Measurements from ENCODE around the gene MAS1.
"Not testable (repeated sequence)": the region's sequence is repeated elsewhere in the genome, so short reads cannot be mapped to it uniquely, and the experiment has no call there.

The MAS1 gene

GRCh38 chr6:159862103-159862502 lies 28.7 kb upstream of the MAS1 start:
- Histone ChIP-seq H3K27ac (ENCODE audit: low read depth in 2 of 2, low read length in 2 of 2) (no peak overlapping the region), H3K36me3 (ENCODE audit: control insufficient read depth in 2 of 2, insufficient read depth in 2 of 2, low read length in 2 of 2) (no peaks in the 10 kb centered on the region), H3K4me3 (ENCODE audit: low read length in 2 of 2) (no peak overlapping the region), H3K9ac (ENCODE audit: low read depth in 1 of 2, low read length in 2 of 2) (no peak overlapping the region), H3K27me3 (ENCODE audit: control insufficient read depth in 2 of 2, insufficient read depth in 2 of 2, low read length in 2 of 2) (no peaks in the 10 kb centered on the region), H3K9me3 (ENCODE audit: control insufficient read depth in 2 of 2, low read length in 2 of 2) (no peaks in the 10 kb centered on the region), H3K4me1 (ENCODE audit: control insufficient read depth in 2 of 2, insufficient read depth in 2 of 2, low read length in 2 of 2) (no peaks in the 10 kb centered on the region)

- H3K36me3 ChIP-seq (ENCODE audit: control insufficient read depth in 2 of 2, insufficient read depth in 2 of 2, low read length in 2 of 2); H3K9ac ChIP-seq (ENCODE audit: low read depth in 1 of 2, low read length in 2 of 2); H3K27me3 ChIP-seq (ENCODE audit: control insufficient read depth in 2 of 2, insufficient read depth in 2 of 2, low read length in 2 of 2); H3K4me3 ChIP-seq (ENCODE audit: low read length in 2 of 2); H3K4me1 ChIP-seq (ENCODE audit: control insufficient read depth in 2 of 2, insufficient read depth in 2 of 2, low read length in 2 of 2); H3K9me3 ChIP-seq (ENCODE audit: control insufficient read depth in 2 of 2, low read length in 2 of 2); H3K27ac ChIP-seq (ENCODE audit: low read depth in 2 of 2, low read length in 2 of 2): not testable (repeated sequence)
Measured at GRCh38 chr6:159863341-159863740, 27.4 kb upstream of the MAS1 start.

- H3K9me3 ChIP-seq (ENCODE audit: control insufficient read depth in 2 of 2, low read length in 2 of 2): no peaks in the 10 kb centered on the region
- no peaks in the 10 kb centered on the region for H3K36me3 ChIP-seq (ENCODE audit: control insufficient read depth in 2 of 2, insufficient read depth in 2 of 2, low read length in 2 of 2)
- no peak overlapping the region for H3K9ac ChIP-seq (ENCODE audit: low read depth in 1 of 2, low read length in 2 of 2)
- no peaks in the 10 kb centered on the region for H3K4me1 ChIP-seq (ENCODE audit: control insufficient read depth in 2 of 2, insufficient read depth in 2 of 2, low read length in 2 of 2)
- no peak overlapping the region for H3K27ac ChIP-seq (ENCODE audit: low read depth in 2 of 2, low read length in 2 of 2)
- no peak overlapping the region for H3K4me3 ChIP-seq (ENCODE audit: low read length in 2 of 2)
- no peaks in the 10 kb centered on the region for H3K27me3 ChIP-seq (ENCODE audit: control insufficient read depth in 2 of 2, insufficient read depth in 2 of 2, low read length in 2 of 2)
Measured at GRCh38 chr6:159865226-159865920, 25.4 kb upstream of the MAS1 start.

GRCh38 chr6:159866286-159867247 lies 24.2 kb upstream of the MAS1 start:
- H3K4me1 ChIP-seq (ENCODE audit: control insufficient read depth in 2 of 2, insufficient read depth in 2 of 2, low read length in 2 of 2): no peaks in the 10 kb centered on the region
- H3K9me3 ChIP-seq (ENCODE audit: control insufficient read depth in 2 of 2, low read length in 2 of 2): no peaks in the 10 kb centered on the region
- H3K36me3 ChIP-seq (ENCODE audit: control insufficient read depth in 2 of 2, insufficient read depth in 2 of 2, low read length in 2 of 2): no peaks in the 10 kb centered on the region
- H3K4me3 ChIP-seq (ENCODE audit: low read length in 2 of 2): no peak overlapping the region
- no peak overlapping the region for H3K27ac ChIP-seq (ENCODE audit: low read depth in 2 of 2, low read length in 2 of 2)
- no peak overlapping the region for H3K9ac ChIP-seq (ENCODE audit: low read depth in 1 of 2, low read length in 2 of 2)
- no peaks in the 10 kb centered on the region for H3K27me3 ChIP-seq (ENCODE audit: control insufficient read depth in 2 of 2, insufficient read depth in 2 of 2, low read length in 2 of 2)

GRCh38 chr6:159871241-159871640 lies 19.5 kb upstream of the MAS1 start:
- no peaks in the 10 kb centered on the region for H3K36me3 ChIP-seq (ENCODE audit: control insufficient read depth in 2 of 2, insufficient read depth in 2 of 2, low read length in 2 of 2)
- H3K4me1 ChIP-seq (ENCODE audit: control insufficient read depth in 2 of 2, insufficient read depth in 2 of 2, low read length in 2 of 2): no peaks in the 10 kb centered on the region
- H3K9me3 ChIP-seq (ENCODE audit: control insufficient read depth in 2 of 2, low read length in 2 of 2): no peaks in the 10 kb centered on the region
- H3K9ac ChIP-seq (ENCODE audit: low read depth in 1 of 2, low read length in 2 of 2): no peak overlapping the region
- no peak overlapping the region for H3K4me3 ChIP-seq (ENCODE audit: low read length in 2 of 2)
- H3K27ac ChIP-seq (ENCODE audit: low read depth in 2 of 2, low read length in 2 of 2): no peak overlapping the region
- H3K27me3 ChIP-seq (ENCODE audit: control insufficient read depth in 2 of 2, insufficient read depth in 2 of 2, low read length in 2 of 2): no peaks in the 10 kb centered on the region

GRCh38 chr6:159871906-159872305 lies 18.9 kb upstream of the MAS1 start:
- no peak overlapping the region for H3K4me3 ChIP-seq (ENCODE audit: low read length in 2 of 2)

GRCh38 chr6:159874435-159874834 lies 16.4 kb upstream of the MAS1 start:
- H3K36me3 ChIP-seq (ENCODE audit: control insufficient read depth in 2 of 2, insufficient read depth in 2 of 2, low read length in 2 of 2): no peaks in the 10 kb centered on the region
- H3K9ac ChIP-seq (ENCODE audit: low read depth in 1 of 2, low read length in 2 of 2): no peak overlapping the region
- no peaks in the 10 kb centered on the region for H3K9me3 ChIP-seq (ENCODE audit: control insufficient read depth in 2 of 2, low read length in 2 of 2)
- H3K4me3 ChIP-seq (ENCODE audit: low read length in 2 of 2): no peak overlapping the region
- H3K4me1 ChIP-seq (ENCODE audit: control insufficient read depth in 2 of 2, insufficient read depth in 2 of 2, low read length in 2 of 2): no peaks in the 10 kb centered on the region
- H3K27ac ChIP-seq (ENCODE audit: low read depth in 2 of 2, low read length in 2 of 2): no peak overlapping the region
- H3K27me3 ChIP-seq (ENCODE audit: control insufficient read depth in 2 of 2, insufficient read depth in 2 of 2, low read length in 2 of 2): peaks cover 0 to 3% of the 10 kb centered on the region in 2 donors

More at GRCh38 chr6:159871906-159872305, 18.9 kb upstream of the MAS1 start:
- no peak overlapping the region for H3K27ac ChIP-seq (ENCODE audit: low read depth in 2 of 2, low read length in 2 of 2)
- H3K27me3 ChIP-seq (ENCODE audit: control insufficient read depth in 2 of 2, insufficient read depth in 2 of 2, low read length in 2 of 2): no peaks in the 10 kb centered on the region
- H3K4me1 ChIP-seq (ENCODE audit: control insufficient read depth in 2 of 2, insufficient read depth in 2 of 2, low read length in 2 of 2): no peaks in the 10 kb centered on the region
- no peaks in the 10 kb centered on the region for H3K9me3 ChIP-seq (ENCODE audit: control insufficient read depth in 2 of 2, low read length in 2 of 2)
- no peak overlapping the region for H3K9ac ChIP-seq (ENCODE audit: low read depth in 1 of 2, low read length in 2 of 2)
- no peaks in the 10 kb centered on the region for H3K36me3 ChIP-seq (ENCODE audit: control insufficient read depth in 2 of 2, insufficient read depth in 2 of 2, low read length in 2 of 2)

- H3K27ac ChIP-seq (ENCODE audit: low read depth in 2 of 2, low read length in 2 of 2): no peak overlapping the region
- H3K4me1 ChIP-seq (ENCODE audit: control insufficient read depth in 2 of 2, insufficient read depth in 2 of 2, low read length in 2 of 2): no peaks in the 10 kb centered on the region
- no peaks in the 10 kb centered on the region for H3K9me3 ChIP-seq (ENCODE audit: control insufficient read depth in 2 of 2, low read length in 2 of 2)
- H3K4me3 ChIP-seq (ENCODE audit: low read length in 2 of 2): no peak overlapping the region
- H3K36me3 ChIP-seq (ENCODE audit: control insufficient read depth in 2 of 2, insufficient read depth in 2 of 2, low read length in 2 of 2): no peaks in the 10 kb centered on the region
- H3K27me3 ChIP-seq (ENCODE audit: control insufficient read depth in 2 of 2, insufficient read depth in 2 of 2, low read length in 2 of 2): peaks cover 0 to 3% of the 10 kb centered on the region in 2 donors
- no peak overlapping the region for H3K9ac ChIP-seq (ENCODE audit: low read depth in 1 of 2, low read length in 2 of 2)
Measured at GRCh38 chr6:159875194-159875593, 15.6 kb upstream of the MAS1 start.

- no peak overlapping the region for H3K27ac ChIP-seq (ENCODE audit: low read depth in 2 of 2, low read length in 2 of 2)
- no peaks in the 10 kb centered on the region for H3K4me1 ChIP-seq (ENCODE audit: control insufficient read depth in 2 of 2, insufficient read depth in 2 of 2, low read length in 2 of 2)
- peaks cover 0 to 3% of the 10 kb centered on the region in 2 donors for H3K27me3 ChIP-seq (ENCODE audit: control insufficient read depth in 2 of 2, insufficient read depth in 2 of 2, low read length in 2 of 2)
- no peak overlapping the region for H3K4me3 ChIP-seq (ENCODE audit: low read length in 2 of 2)
- no peaks in the 10 kb centered on the region for H3K36me3 ChIP-seq (ENCODE audit: control insufficient read depth in 2 of 2, insufficient read depth in 2 of 2, low read length in 2 of 2)
- no peaks in the 10 kb centered on the region for H3K9me3 ChIP-seq (ENCODE audit: control insufficient read depth in 2 of 2, low read length in 2 of 2)
- no peak overlapping the region for H3K9ac ChIP-seq (ENCODE audit: low read depth in 1 of 2, low read length in 2 of 2)
Measured at GRCh38 chr6:159876242-159876641, 14.5 kb upstream of the MAS1 start.

GRCh38 chr6:159877256-159877808 lies 13.5 kb upstream of the MAS1 start:
- Histone ChIP-seq H3K27ac (ENCODE audit: low read depth in 2 of 2, low read length in 2 of 2) (no peak overlapping the region), H3K4me1 (ENCODE audit: control insufficient read depth in 2 of 2, insufficient read depth in 2 of 2, low read length in 2 of 2) (no peaks in the 10 kb centered on the region)

More at GRCh38 chr6:159877256-159877808, 13.5 kb upstream of the MAS1 start:
- Histone ChIP-seq H3K27me3 (ENCODE audit: control insufficient read depth in 2 of 2, insufficient read depth in 2 of 2, low read length in 2 of 2) (peaks cover 0 to 3% of the 10 kb centered on the region in 2 donors), H3K4me3 (ENCODE audit: low read length in 2 of 2) (no peak overlapping the region), H3K9ac (ENCODE audit: low read depth in 1 of 2, low read length in 2 of 2) (no peak overlapping the region), H3K36me3 (ENCODE audit: control insufficient read depth in 2 of 2, insufficient read depth in 2 of 2, low read length in 2 of 2) (no peaks in the 10 kb centered on the region), H3K9me3 (ENCODE audit: control insufficient read depth in 2 of 2, low read length in 2 of 2) (no peaks in the 10 kb centered on the region)

Data from mucosa of rectum (tissue), 2 donors.